Endothelial cell of umbilical vein (primary cell): ENCODE data around the gene SPRR1A. TPM values are rescaled to one million over a fixed set of nuclear protein-coding genes. Genes with fewer than 3 reads are reported as not detected.

Experiments used
- BruUV-seq: library from RNA; stranded (reverse); fragments of 400-500 nt; replicated peaks from 2 replicates; lab custom pipeline; 2021; lab: Mats Ljungman, UMichigan
- CTCF ChIA-PET: fragments of 300-600, 350-600 bp; sonication (Branson Sonifier 250); formaldehyde crosslinking; loops from one replicate; lab custom pipeline; 2021; ENCODE audit warnings: antibody characterized with exemption, inconsistent platforms; lab: Charles Lee
- POLR2A ChIA-PET: fragments of 300-600, 350-600 bp; sonication (Branson Sonifier 250); formaldehyde crosslinking; loops from one replicate; lab custom pipeline; 2021; ENCODE audit warnings: antibody characterized with exemption, inconsistent platforms; lab: Charles Lee
- DNase-seq: peaks from one replicate; pipeline ENCODE4 v3.0.0-alpha.2; 2011; ENCODE audit warnings: low read depth, low spot score
- FAIRE-seq: peaks from 2 replicates; lab custom pipeline; 2011; peaks lifted over from hg19 to GRCh38; lab: Jason Lieb, UNC
- H2AFZ ChIP-seq: 2 replicates; pipeline ENCODE4 v1.6.0; 2012; ENCODE audit warnings: low read depth, low read length, control low read depth, inconsistent platforms
- H3K27ac ChIP-seq: 2 replicates; pipeline ENCODE4 v1.5.1; 2011; ENCODE audit warnings: low read depth, mild to moderate bottlenecking, control low read depth, low read length, moderate library complexity; ENCODE audit not compliant: insufficient read depth
- H3K27me3 ChIP-seq, 2 experiments: 2 replicates each; pipeline versions ENCODE4 v1.6.0 to v1.6.1; 2011; ENCODE audit warnings: low read length in 2 of 2, mixed read lengths in 1 of 2; ENCODE audit not compliant: control insufficient read depth in 2 of 2, insufficient read depth in 2 of 2
- H3K36me3 ChIP-seq, 2 experiments: 2 replicates in 1 of 2; 3 replicates in 1 of 2; pipeline ENCODE4 v1.5.1; 2011; ENCODE audit warnings: low read length in 2 of 2, mild to moderate bottlenecking in 1 of 2, moderate library complexity in 1 of 2; ENCODE audit not compliant: control insufficient read depth in 2 of 2, insufficient read depth in 2 of 2; ENCODE audit errors: extremely low read depth in 1 of 2
- H3K4me1 ChIP-seq: 3 replicates; pipeline ENCODE4 v1.5.1; 2011; ENCODE audit warnings: mild to moderate bottlenecking, low read length; ENCODE audit not compliant: control insufficient read depth, insufficient read depth; ENCODE audit errors: extremely low read depth
- H3K4me2 ChIP-seq: 2 replicates; pipeline ENCODE4 v1.6.1; 2011; ENCODE audit warnings: low read length, control low read depth, mixed read lengths; ENCODE audit not compliant: insufficient read depth
- H3K4me3 ChIP-seq, 3 experiments: fragments of 200-600 bp in 1 of 3; sonication (generic), shearing (Covaris generic) in 1 of 3; replicated peaks in 1 of 3; 2 replicates each; pipeline ENCODE4 v1.5.1; 2011 to 2016; ENCODE audit warnings: control low read depth in 3 of 3, low read length in 3 of 3, mild to moderate bottlenecking in 2 of 3, inconsistent platforms in 1 of 3, low read depth in 1 of 3, moderate library complexity in 1 of 3; ENCODE audit not compliant: insufficient read depth in 1 of 3
- H3K79me2 ChIP-seq: 2 replicates; pipeline ENCODE4 v1.6.0; 2012; ENCODE audit warnings: low read length, inconsistent platforms; ENCODE audit not compliant: control insufficient read depth, insufficient read depth
- H3K9ac ChIP-seq: replicated peaks from 2 replicates; pipeline ENCODE3; 2011; ENCODE audit warnings: low read length, control low read depth; ENCODE audit not compliant: insufficient read depth; ENCODE audit errors: extremely low read depth
- H3K9me1 ChIP-seq: replicated peaks from 3 replicates; pipeline ENCODE4 v1.6.0; 2011; ENCODE audit warnings: mild to moderate bottlenecking, low read length; ENCODE audit not compliant: control insufficient read depth, insufficient read depth; ENCODE audit errors: extremely low read depth
- H3K9me3 ChIP-seq: replicated peaks from 2 replicates; pipeline ENCODE4 v1.5.1; 2012; ENCODE audit warnings: low read length, inconsistent platforms; ENCODE audit not compliant: control insufficient read depth, insufficient read depth
- H4K20me1 ChIP-seq: replicated peaks from 2 replicates; pipeline ENCODE3; 2011; ENCODE audit warnings: mild to moderate bottlenecking, low read length; ENCODE audit not compliant: control insufficient read depth, insufficient read depth; ENCODE audit errors: extremely low read depth
- EZH2 ChIP-seq: IDR thresholded peaks from 2 replicates; pipeline ENCODE4 v1.6.1; 2012; ENCODE audit warnings: borderline replicate concordance, low read depth, mild to moderate bottlenecking, moderate library complexity, low read length, inconsistent platforms; ENCODE audit not compliant: severe bottlenecking
- FOS ChIP-seq: IDR thresholded peaks from 2 replicates; pipeline ENCODE4 v1.6.1; 2011; ENCODE audit warnings: mild to moderate bottlenecking, low read length, moderate library complexity, borderline replicate concordance; ENCODE audit not compliant: insufficient read depth
- GATA2 ChIP-seq: IDR thresholded peaks from 2 replicates; pipeline ENCODE4 v1.7.0; 2011; ENCODE audit warnings: low read depth, mild to moderate bottlenecking, moderate library complexity, mixed read lengths, low read length; ENCODE audit not compliant: insufficient read length, insufficient read depth
- JUN ChIP-seq: IDR thresholded peaks from 2 replicates; pipeline ENCODE4 v1.6.1; 2011; ENCODE audit warnings: borderline replicate concordance, low read depth; ENCODE audit not compliant: insufficient read length, insufficient read depth
- MYC ChIP-seq: IDR thresholded peaks from one replicate; pipeline ENCODE4 v1.6.1; 2011; ENCODE audit warnings: mild to moderate bottlenecking, low read depth, low read length
- POLR2A ChIP-seq: IDR thresholded peaks from 2 replicates; pipeline ENCODE4 v1.6.1; 2012; ENCODE audit warnings: low read depth, mild to moderate bottlenecking, control low read depth, low read length
- POLR2AphosphoS5 ChIP-seq: IDR thresholded peaks from 2 replicates; pipeline ENCODE4 v1.6.1; 2012; ENCODE audit warnings: low read depth, mild to moderate bottlenecking, control low read depth, low read length, moderate library complexity; ENCODE audit not compliant: insufficient read depth
- dilution Hi-C: fragments of 300-500 bp; cut with MboI; formaldehyde crosslinking; loops from one replicate; pipeline ENCODE4 v1.15.0; 2019; ENCODE audit warnings: low sequenced_read_pairs; ENCODE audit not compliant: extremely low pct_ligation_motif_present
- intact Hi-C: fragments of 100-400 bp; cut with micrococcal nuclease; formaldehyde crosslinking; loops from one replicate; pipeline ENCODE4 v1.10.0; 2022
- polyA plus RNA-seq, 4 experiments: library from polyadenylated mRNA; depleted of rRNA in 3 of 4; stranded (reverse) in 3 of 4; unstranded in 1 of 4; fragments of >200 nt; gene quantifications; 2 replicates each; pipeline versions ENCODE4 v1.2.1 to v1.2.3, GENCODE V29; 2011 to 2012; ENCODE audit warnings: missing spikeins in 1 of 4
- total RNA-seq: library from RNA; stranded (reverse); gene quantifications from 2 replicates; pipeline ENCODE4 v1.2.3, GENCODE V29; 2021
- TF ChIP-seq, protein P1 (sequence below), 2 donors: IDR thresholded peaks; 1 replicate in 1 of 2; 2 replicates in 1 of 2; pipeline ENCODE4 v1.5.1; 2011; ENCODE audit warnings: low read length in 2 of 2, mild to moderate bottlenecking in 2 of 2, moderate library complexity in 2 of 2, control low read depth in 1 of 2, inconsistent platforms in 1 of 2, low read depth in 1 of 2; ENCODE audit not compliant: insufficient read depth in 1 of 2; ENCODE audit errors: extremely low read depth in 1 of 2
- TF ChIP-seq, protein P2 (sequence below): IDR thresholded peaks from 2 replicates; pipeline ENCODE4 v1.6.1; 2011; ENCODE audit not compliant: insufficient read depth, insufficient read length

SPRR1A gene
- total and polyA plus RNA-seq, 2 donors (not counting 3 experiments of a cell fraction or from before 2014, with no cell fraction given) = not detected

DNA sequence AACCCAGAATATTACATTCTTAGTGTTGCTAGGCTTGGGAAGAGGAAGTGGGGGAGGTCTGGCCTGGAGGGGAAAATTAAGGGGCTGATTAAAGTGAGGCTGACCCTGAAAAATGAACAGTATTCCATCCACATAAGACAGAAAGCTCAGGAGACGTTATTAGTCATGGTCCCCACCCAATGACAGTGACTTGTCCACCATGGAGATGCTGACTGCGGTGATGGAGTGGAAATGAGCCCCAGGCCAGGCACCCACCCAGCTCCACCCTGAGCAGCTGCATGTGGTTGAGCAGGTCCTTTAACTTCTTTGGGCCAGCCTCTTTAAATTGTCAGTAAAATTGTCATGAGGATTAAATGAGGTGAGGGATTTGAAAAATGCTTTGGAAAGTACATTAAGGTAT, 14.8 kb upstream of the SPRR1A start:
- no peaks in the 10 kb centered on the region for H3K9me1 ChIP-seq
- H3K4me1 ChIP-seq = no peaks in the 10 kb centered on the region
- ChIA-PET POLR2A (no interaction called here), CTCF (no interaction called here)
- no peaks in the 10 kb centered on the region for H3K9me3 ChIP-seq
- H2AFZ ChIP-seq = no peak overlapping the region
- H3K27me3 ChIP-seq = no peaks in the 10 kb centered on the region
- BruUV-seq = no TSS peak
- no peaks in the 10 kb centered on the region for H3K36me3 ChIP-seq
- no peak for FAIRE-seq
- no peak for DNase-seq
- no peak overlapping the region for H3K9ac ChIP-seq
- dilution Hi-C loops (no loop called here), intact Hi-C loops (no loop called here)
- no peaks in the 10 kb centered on the region for H4K20me1 ChIP-seq
- TF ChIP-seq FOS (no peak), JUN (no peak), MYC (no peak), POLR2AphosphoS5 (no peak), POLR2A (no peak), GATA2 (no peak), EZH2 (no peak)
- TF ChIP-seq, protein P1, sequence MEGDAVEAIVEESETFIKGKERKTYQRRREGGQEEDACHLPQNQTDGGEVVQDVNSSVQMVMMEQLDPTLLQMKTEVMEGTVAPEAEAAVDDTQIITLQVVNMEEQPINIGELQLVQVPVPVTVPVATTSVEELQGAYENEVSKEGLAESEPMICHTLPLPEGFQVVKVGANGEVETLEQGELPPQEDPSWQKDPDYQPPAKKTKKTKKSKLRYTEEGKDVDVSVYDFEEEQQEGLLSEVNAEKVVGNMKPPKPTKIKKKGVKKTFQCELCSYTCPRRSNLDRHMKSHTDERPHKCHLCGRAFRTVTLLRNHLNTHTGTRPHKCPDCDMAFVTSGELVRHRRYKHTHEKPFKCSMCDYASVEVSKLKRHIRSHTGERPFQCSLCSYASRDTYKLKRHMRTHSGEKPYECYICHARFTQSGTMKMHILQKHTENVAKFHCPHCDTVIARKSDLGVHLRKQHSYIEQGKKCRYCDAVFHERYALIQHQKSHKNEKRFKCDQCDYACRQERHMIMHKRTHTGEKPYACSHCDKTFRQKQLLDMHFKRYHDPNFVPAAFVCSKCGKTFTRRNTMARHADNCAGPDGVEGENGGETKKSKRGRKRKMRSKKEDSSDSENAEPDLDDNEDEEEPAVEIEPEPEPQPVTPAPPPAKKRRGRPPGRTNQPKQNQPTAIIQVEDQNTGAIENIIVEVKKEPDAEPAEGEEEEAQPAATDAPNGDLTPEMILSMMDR (IDR thresholded peaks at IDR 0.05; ENCODE audit: extremely low read depth in 1 of 2, insufficient read depth in 1 of 2, low read depth in 1 of 2, low read length in 2 of 2) = no peak
- TF ChIP-seq, protein P2, sequence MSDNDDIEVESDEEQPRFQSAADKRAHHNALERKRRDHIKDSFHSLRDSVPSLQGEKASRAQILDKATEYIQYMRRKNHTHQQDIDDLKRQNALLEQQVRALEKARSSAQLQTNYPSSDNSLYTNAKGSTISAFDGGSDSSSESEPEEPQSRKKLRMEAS = no peak
- no peak overlapping the region for H3K4me3 ChIP-seq
- H3K4me2 ChIP-seq = no peak overlapping the region
- no peak overlapping the region for H3K27ac ChIP-seq
- H3K79me2 ChIP-seq = no peaks in the 10 kb centered on the region
